Stimulated activated naive CD8-positive, alpha-beta T cell treated with anti-CD3 and anti-CD28 coated beads, Interleukin-15, Interleukin-2, amounts not matched to agents 100 U/mL and 50 U/mL, for 24 hours (primary cell): ENCODE measurements around the gene VTI1A.
A peak's percentile ranks its signal among the peaks of the same experiment; 100 is the strongest.
"Not testable (repeated sequence)": the region's sequence is repeated elsewhere in the genome, so short reads cannot be mapped to it uniquely, and the experiment has no call there.

Experiments
- ATAC-seq: fragments of 150-1000 bp; cut with Tn5 transposase; one replicate; pipeline ENCODE4 v1.10.0; 2021
- DNase-seq: peaks from one replicate; pipeline ENCODE4 v3.0.0; 2021

VTI1A gene

DNA sequence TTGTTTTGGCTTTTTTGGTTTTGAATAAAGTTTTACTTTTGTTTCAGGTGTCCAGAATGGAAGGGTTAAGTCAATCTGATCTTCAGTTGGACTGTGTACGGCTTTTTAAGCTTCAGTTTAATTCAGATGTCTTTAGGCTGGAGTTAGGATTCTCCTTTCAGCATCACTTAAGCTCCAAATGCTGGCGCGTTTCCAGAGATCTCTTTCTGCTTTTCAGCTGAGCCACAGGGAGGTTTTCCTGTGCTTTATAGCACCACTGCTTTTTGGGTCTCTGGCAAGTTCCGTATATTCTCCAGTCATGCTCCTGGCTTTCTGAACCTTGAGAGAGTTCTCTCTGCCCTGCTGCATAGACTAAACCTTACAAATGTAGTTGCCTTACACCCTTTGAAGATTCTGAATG lies 60.0 kb downstream of the VTI1A start:
- DNase-seq (no peak), ATAC-seq (no peak)

GRCh38 chr10:112507988-112508387 lies 61.0 kb downstream of the VTI1A start:
- no peak for DNase-seq
- ATAC-seq, result no peak

DNA sequence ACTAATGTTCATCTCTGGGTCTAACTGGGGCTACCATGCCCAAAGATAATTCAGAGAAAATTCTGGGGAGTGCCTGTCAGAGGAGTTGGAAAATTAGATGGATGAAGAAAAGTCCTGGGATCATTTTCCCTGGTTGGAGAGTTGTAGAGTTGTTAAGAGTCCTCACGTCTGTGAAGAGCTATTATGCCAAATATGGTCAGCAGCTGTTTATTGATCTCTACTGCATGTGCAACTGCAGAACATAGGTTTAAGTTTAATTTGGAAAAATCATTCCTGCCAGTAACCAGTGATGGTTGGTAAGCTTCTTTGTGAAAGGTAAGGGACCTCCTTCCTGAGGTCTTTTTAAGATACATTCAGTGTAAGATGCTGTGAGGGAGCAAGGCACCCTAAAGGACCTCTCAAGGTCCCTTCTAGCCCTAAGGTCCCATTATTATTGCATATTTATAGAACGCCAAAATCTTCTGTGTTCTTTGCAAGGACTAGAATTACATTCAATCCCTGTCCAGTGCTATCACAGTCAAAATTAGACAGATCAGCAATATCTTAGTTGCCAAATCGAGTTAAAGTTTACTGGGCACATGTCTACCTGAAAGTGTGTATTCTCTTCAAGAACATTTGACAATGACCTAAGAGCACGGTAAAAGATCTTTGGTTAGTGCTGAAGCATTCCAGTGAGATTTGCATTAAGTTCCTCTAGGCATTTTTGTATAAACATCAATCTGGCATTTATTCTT lies 62.7 kb downstream of the VTI1A start:
- no peak for ATAC-seq

DNA sequence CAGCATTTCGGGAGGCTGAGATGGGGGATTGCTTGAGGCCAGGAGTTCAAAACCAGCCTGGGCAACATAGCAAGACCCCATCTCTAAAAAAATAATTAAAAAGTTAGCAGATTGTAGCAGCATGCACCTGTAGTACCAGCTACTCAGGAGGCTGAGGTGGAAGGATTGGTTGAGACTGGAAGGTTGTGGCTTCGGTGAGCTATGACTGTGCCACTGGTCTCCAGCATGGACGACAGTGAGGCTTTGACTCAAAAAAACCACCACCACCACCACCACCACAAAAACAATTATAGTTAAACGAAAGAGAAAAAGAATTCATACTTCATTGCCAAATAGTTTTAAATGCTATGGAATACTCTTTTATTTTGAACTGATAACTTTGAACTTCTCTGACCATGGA lies 63.4 kb downstream of the VTI1A start:
- DNase-seq, result peak; percentile 28
- peak; percentile 90 for ATAC-seq

More for the DNA sequence above, 62.7 kb downstream of the VTI1A start:
- DNase-seq, result no peak

DNA sequence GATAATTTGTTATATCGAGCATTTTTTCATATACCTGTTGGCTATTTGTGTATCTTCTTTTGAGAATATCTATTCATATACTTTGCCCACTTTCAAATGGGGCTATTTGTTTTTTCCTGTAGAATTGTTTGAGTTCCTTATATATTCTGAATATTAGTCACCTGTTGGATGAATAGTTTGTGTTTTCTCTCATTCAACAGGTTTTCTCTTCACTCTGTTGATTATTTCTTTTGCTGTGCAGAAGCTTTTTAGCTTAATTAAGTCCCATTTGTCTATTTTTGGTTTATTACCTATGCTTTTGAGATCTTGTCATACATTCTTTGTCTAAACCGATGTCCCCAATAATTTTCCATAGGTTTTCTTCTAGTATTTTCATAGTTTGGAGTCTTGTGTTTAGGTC lies 65.3 kb downstream of the VTI1A start:
- DNase-seq (no peak), ATAC-seq (no peak)

GRCh38 chr10:112515126-112515525 lies 68.1 kb downstream of the VTI1A start:
- no peak for DNase-seq
- ATAC-seq, result no peak

GRCh38 chr10:112515852-112516251 lies 68.8 kb downstream of the VTI1A start:
- DNase-seq (no peak), ATAC-seq (no peak)

- DNase-seq, result no peak
These were observed 70.4 kb downstream of the VTI1A start for GRCh38 chr10:112517451-112517862.

GRCh38 chr10:112519133-112519761 lies 72.2 kb downstream of the VTI1A start:
- DNase-seq, result no peak
- ATAC-seq, result peak; percentile 93

More at GRCh38 chr10:112517451-112517862, 70.4 kb downstream of the VTI1A start:
- ATAC-seq, result no peak

DNA sequence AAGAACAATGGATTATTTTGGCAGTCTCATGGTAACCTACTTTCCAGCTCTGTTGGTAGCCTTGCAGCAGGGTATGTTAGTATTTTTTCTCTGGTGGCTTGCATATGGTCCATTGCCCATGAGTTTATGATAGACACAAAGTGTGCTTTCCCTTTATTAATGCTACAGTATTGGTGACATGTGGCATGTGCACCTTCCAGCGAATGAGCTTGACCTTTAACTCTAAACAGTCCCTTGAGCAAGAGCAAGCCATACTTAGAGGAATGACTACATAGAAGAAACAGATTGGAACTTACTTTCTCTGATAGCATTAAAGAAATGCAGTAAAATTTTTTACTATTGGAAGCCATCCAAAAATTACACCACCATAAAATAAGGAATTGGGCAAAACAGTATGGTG lies 73.9 kb downstream of the VTI1A start:
- DNase-seq, result no peak
- ATAC-seq, result no peak

DNA sequence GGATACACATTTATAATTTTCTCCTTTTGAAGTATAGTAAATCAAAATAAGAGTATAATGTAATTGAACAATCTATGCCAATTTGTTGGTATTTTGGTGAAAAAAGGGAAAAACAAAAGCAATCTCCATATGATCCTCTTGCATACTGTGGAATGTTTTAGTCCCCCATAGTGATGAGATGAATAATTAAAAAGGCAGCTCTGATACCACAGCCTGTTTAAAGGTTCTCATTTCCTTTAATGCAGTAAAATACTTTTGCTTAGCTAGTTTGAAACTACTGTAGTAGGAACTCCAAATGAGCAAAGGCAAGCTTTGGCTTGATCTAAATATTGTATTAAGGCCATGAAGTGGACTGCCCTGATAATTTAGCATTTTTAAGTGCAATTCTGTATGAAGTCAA lies 77.6 kb downstream of the VTI1A start:
- no peak for DNase-seq
- no peak for ATAC-seq

GRCh38 chr10:112525200-112525599 lies 78.2 kb downstream of the VTI1A start:
- ATAC-seq (no peak), DNase-seq (no peak)

DNA sequence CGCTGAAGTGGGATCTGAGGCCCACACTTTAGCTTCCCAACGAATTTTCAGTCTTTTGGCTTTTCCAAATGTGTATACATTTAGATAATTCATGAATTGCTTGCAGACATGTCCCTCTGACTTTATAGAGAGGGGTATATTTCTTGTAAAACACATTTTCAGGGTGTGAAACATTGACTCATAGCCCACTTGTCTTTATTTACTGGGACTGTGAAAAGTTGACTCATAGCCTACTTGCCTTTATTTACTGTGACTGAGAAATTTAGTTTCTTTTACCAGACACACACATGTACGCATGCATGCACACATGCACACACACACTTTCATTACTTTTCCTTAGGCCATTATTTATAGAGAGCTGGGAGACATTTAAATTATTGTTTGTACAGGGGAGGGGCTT lies 79.1 kb downstream of the VTI1A start:
- DNase-seq (no peak), ATAC-seq (peak; percentile 86)

DNA sequence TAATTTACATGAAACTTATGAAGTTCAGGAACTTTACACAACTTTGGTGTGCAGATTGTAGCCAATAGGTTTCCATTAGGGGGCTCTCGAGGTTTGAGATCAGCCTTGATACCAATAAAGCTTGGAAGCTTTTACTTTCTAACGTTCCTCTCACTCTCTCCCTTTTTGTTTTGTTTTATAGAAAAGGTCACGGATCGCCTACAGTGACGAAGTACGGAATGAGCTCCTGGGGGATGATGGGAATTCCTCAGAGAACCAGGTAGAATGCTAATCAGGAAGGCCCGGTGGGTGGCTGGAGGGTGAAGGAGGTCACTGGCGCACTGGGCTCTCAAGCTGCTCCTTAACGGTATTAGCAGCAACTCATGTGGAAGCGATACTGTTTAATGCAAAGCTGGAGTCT lies 79.9 kb downstream of the VTI1A start:
- DNase-seq (no peak), ATAC-seq (no peak)

DNA sequence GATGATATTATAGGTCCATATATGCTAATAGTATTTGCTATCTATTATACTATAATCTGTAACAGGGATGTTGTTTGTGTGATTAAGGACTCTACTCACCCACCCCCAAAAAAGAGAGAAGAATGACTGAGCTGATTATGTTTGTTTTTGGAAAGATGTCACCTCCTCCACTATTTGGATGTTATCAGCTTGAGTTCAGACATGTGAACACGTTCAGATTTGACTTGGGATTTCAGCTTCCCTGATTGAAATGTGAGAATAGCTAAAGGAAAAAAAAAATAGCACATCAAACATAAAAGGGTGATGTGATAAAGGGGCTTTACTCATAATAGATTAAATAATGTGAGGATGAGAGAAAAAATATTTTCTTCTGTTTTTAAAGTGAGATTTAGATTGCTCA lies 81.2 kb downstream of the VTI1A start:
- DNase-seq, result no peak
- ATAC-seq, result no peak

DNA sequence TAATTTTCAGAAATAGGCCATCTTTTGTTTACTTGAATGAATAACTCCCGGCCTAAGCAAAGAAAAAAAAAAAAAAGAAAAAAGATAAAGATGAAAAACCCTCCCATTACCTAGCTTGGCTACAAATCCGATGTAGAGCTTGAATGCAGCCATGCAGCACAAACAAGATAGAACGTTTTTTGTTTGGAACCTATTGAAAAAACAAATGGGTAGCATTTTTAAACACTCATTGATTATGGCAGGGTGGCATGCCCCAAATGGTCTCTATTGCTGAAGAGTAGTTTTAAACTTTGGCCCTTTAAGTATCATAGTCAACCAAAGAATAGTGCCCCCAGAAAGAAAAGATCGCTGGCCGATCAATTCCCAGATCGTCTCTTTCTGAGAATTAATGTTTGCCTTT lies 84.4 kb downstream of the VTI1A start:
- DNase-seq, result no peak
- ATAC-seq, result no peak

GRCh38 chr10:112532189-112532588 lies 85.2 kb downstream of the VTI1A start:
- peak; percentile 82 for ATAC-seq
- DNase-seq, result no peak

DNA sequence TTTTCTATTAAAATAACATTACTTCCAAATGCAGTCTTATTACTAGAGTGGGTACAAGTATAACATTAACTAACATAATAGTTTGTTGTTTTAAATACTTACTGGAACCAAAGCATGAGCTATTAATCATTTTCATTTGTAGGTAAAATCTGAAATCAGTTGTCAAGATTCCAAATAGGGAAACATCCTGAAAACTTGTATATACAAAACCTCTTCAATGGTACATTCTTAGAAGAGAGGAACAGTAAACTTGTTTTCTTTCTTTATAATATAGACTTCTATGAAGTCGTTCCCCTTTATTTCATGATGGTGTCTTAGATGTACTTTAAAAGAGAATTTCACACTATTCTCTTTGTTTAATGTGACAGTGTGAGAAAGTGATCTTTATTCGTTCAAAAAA lies 85.9 kb downstream of the VTI1A start:
- DNase-seq (no peak), ATAC-seq (no peak)

DNA sequence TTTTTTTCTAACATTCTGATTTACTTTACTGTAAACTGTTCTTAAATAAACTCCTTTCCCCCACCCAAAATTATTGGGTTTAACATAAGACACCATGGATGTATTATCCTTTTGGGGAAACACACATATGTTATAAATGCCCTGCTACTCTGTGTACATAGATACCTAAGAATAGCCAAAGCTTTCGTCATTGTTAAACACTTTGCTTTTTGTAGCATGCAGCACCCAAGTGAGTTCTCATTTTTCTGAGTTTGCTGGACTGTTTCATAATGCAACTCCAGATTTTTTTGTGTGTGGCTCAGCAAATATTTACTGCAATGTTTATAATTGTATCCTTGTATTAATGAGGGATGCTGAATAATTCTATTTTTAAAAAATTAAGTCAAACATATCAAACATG lies 86.9 kb downstream of the VTI1A start:
- DNase-seq (no peak), ATAC-seq (no peak)

GRCh38 chr10:112535531-112535951 lies 88.5 kb downstream of the VTI1A start:
- no peak for ATAC-seq
- DNase-seq, result no peak

GRCh38 chr10:112536663-112537062 lies 89.6 kb downstream of the VTI1A start:
- ATAC-seq (no peak), DNase-seq (no peak)

- ATAC-seq (no peak), DNase-seq (no peak)
These were observed 91.2 kb downstream of the VTI1A start for GRCh38 chr10:112538168-112538567.

- DNase-seq (no peak), ATAC-seq (no peak)
These were observed 92.3 kb downstream of the VTI1A start for GRCh38 chr10:112539340-112539739.

GRCh38 chr10:112542823-112543222 lies 95.8 kb downstream of the VTI1A start:
- not testable (repeated sequence) for ATAC-seq, DNase-seq
